NB4 (cell line): ENCODE data around the gene SLC34A1.

Source experiments
- POLR2A ChIP-seq: IDR thresholded peaks from 2 replicates; pipeline ENCODE4 v1.6.1; 2011; ENCODE audit warnings: mild to moderate bottlenecking; ENCODE audit not compliant: insufficient read length; ENCODE audit errors: extremely low read depth
- TF ChIP-seq, protein P1 (sequence below): IDR thresholded peaks from one replicate; pipeline ENCODE4 v1.5.1; 2012; ENCODE audit warnings: low read depth, low read length

- TF ChIP-seq, protein P1, sequence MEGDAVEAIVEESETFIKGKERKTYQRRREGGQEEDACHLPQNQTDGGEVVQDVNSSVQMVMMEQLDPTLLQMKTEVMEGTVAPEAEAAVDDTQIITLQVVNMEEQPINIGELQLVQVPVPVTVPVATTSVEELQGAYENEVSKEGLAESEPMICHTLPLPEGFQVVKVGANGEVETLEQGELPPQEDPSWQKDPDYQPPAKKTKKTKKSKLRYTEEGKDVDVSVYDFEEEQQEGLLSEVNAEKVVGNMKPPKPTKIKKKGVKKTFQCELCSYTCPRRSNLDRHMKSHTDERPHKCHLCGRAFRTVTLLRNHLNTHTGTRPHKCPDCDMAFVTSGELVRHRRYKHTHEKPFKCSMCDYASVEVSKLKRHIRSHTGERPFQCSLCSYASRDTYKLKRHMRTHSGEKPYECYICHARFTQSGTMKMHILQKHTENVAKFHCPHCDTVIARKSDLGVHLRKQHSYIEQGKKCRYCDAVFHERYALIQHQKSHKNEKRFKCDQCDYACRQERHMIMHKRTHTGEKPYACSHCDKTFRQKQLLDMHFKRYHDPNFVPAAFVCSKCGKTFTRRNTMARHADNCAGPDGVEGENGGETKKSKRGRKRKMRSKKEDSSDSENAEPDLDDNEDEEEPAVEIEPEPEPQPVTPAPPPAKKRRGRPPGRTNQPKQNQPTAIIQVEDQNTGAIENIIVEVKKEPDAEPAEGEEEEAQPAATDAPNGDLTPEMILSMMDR, result no peak
- no peak for TF ChIP-seq POLR2A
These were observed 1.1 kb upstream of the SLC34A1 start for GRCh38 chr5:177383181-177383580.
